Large intestine (tissue), 12 donors: ENCODE measurements around the gene STH. TPM values are rescaled to one million over a fixed set of nuclear protein-coding genes. Genes with fewer than 3 reads are reported as not detected.

Experiments
- DNase-seq, 2 donors: peaks; one replicate each; pipeline versions ENCODE4 v3.0.0 to v3.0.0-alpha.2; 2013
- H3K27ac ChIP-seq: one replicate; pipeline ENCODE4 v1.5.1; 2013; ENCODE audit warnings: low read length
- H3K27me3 ChIP-seq: 2 replicates; pipeline ENCODE4 v1.6.1; 2013; ENCODE audit warnings: low read length; ENCODE audit not compliant: control insufficient read depth, insufficient read depth
- H3K36me3 ChIP-seq: 2 replicates; pipeline ENCODE4 v1.6.1; 2013; ENCODE audit warnings: low read length; ENCODE audit not compliant: control insufficient read depth, insufficient read depth
- H3K4me1 ChIP-seq: one replicate; pipeline ENCODE4 v1.6.1; 2013; ENCODE audit warnings: low read length; ENCODE audit not compliant: control insufficient read depth, insufficient read depth
- H3K4me3 ChIP-seq: one replicate; pipeline ENCODE4 v1.5.1; 2013; ENCODE audit warnings: low read length
- H3K9me3 ChIP-seq: one replicate; pipeline ENCODE4 v1.6.1; 2013; ENCODE audit warnings: mild to moderate bottlenecking, low read depth, low read length, moderate library complexity; ENCODE audit not compliant: control insufficient read depth
- WGBS: methylation state at CpG from one replicate; pipeline ENCODE4 v1.1.5; 2013; ENCODE audit warnings: low lambda C conversion rate; ENCODE audit not compliant: insufficient coverage; 5-methylcytosine and 5-hydroxymethylcytosine counted together
- long read RNA-seq, 11 donors: transcript quantifications; one replicate each; lab custom pipeline, GENCODE V29; 2026
- polyA plus RNA-seq: library from polyadenylated mRNA; unstranded; fragments of 120-200 nt; gene quantifications from one replicate; pipeline ENCODE4 v1.2.1, GENCODE V29; 2013

Gene STH, protein sequence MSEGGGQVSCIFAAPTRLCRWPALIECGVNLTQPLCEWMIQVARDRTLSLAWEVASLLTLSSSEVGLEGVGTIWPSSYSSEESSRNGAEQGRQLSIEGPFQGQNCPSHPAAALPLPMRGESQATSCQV
- polyA plus RNA-seq, result not detected
- long read RNA-seq, donor 1, result 0 reads
- long read RNA-seq, donor 2, result 0 reads
- long read RNA-seq, donor 3, result 0 reads
- long read RNA-seq, donor 4, result 0 reads
- long read RNA-seq, donor 5, result 0 reads
- long read RNA-seq, donor 6, result 0 reads
- long read RNA-seq, donor 7, result 0 reads
- long read RNA-seq, donor 8, result 0 reads
- long read RNA-seq, donor 9, result 0 reads
- long read RNA-seq, donor 10, result 0 reads
- long read RNA-seq, donor 11, result 0 reads

DNA sequence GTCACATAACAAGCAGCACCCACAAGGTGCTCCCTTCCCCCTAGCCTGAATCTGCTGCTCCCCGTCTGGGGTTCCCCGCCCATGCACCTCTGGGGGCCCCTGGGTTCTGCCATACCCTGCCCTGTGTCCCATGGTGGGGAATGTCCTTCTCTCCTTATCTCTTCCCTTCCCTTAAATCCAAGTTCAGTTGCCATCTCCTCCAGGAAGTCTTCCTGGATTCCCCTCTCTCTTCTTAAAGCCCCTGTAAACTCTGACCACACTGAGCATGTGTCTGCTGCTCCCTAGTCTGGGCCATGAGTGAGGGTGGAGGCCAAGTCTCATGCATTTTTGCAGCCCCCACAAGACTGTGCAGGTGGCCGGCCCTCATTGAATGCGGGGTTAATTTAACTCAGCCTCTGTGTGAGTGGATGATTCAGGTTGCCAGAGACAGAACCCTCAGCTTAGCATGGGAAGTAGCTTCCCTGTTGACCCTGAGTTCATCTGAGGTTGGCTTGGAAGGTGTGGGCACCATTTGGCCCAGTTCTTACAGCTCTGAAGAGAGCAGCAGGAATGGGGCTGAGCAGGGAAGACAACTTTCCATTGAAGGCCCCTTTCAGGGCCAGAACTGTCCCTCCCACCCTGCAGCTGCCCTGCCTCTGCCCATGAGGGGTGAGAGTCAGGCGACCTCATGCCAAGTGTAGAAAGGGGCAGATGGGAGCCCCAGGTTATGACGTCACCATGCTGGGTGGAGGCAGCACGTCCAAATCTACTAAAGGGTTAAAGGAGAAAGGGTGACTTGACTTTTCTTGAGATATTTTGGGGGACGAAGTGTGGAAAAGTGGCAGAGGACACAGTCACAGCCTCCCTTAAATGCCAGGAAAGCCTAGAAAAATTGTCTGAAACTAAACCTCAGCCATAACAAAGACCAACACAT lies at the start of gene STH:
Gene STH (plus strand): TSS at position 264 of the 913 bp plus-strand sequence. CDS start 30 bp downstream, at position 294.
- Histone ChIP-seq H3K36me3 (no peaks in the 10 kb centered on the region), H3K9me3 (no peaks in the 10 kb centered on the region), H3K4me3 (no peak within 1 kb of the TSS), H3K27ac (no peak within 1 kb of the TSS), H3K27me3 (no peaks in the 10 kb centered on the region), H3K4me1 (peaks cover 6% of the 10 kb centered on the region)
- 100% methylated on average over 1 of the region's 8 CpGs for WGBS
- DNase-seq, result no peak

DNA sequence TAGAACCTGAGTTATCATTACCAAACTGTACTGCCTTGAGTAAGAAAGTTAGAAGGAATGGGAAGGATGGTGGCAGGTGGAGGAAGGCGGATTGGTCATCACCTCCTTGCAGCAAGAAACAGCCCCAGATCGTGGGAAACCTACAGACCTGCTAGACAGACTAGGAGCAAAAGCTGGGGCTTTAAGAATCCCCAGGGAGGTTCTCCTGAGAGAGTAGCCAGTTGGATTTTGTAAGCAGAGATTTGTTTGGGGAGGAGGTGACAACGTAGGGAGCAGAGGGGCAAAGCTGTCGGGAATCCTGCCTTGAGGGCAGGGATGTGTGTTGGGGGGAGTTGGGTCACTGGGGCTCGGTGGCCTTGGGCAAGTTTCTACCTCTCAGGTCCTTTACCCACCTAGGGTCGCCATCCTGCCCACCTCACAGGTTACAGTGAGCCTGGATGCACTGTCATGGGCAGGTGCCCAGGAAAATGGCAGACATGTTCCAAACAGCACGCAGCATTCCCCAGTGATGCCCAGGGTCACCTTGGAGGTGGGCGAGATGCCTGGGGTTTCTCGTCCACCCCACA lies 49.2 kb upstream of the STH start:
- Histone ChIP-seq H3K27ac (no peak overlapping the region), H3K9me3 (no peaks in the 10 kb centered on the region), H3K36me3 (no peaks in the 10 kb centered on the region), H3K27me3 (peaks cover 38% of the 10 kb centered on the region), H3K4me1 (peaks cover 3% of the 10 kb centered on the region), H3K4me3 (no peak overlapping the region)
- DNase-seq, result no peak
- WGBS, result no CpG with 5 or more reads among the region's 9 CpGs

DNA sequence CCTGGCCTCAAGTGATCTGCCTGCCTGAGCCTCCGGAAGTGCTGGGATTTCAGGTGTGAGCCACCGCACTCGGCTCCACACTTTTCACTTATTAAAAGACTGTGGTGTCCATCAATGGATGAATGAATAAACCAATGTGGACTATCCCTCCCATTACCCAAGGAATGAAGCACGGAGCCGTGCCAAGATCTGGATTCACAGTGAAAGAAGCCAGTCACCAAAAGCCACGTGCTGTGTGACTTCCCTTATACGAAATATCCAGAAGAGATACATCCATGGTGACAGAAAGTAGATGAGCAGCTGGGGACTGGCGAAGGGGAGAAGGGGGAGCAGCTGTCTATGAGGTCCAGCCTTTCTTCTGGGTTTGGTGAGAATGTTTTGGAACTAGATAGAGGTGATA lies 48.2 kb upstream of the STH start:
- DNase-seq, result no peak
- Histone ChIP-seq H3K27me3 (peaks cover 36% of the 10 kb centered on the region), H3K9me3 (no peaks in the 10 kb centered on the region), H3K27ac (no peak overlapping the region), H3K4me3 (no peak overlapping the region), H3K4me1 (peaks cover 3% of the 10 kb centered on the region), H3K36me3 (no peaks in the 10 kb centered on the region)
- WGBS, result 80% methylated on average over 1 of the region's 8 CpGs

- no peak for DNase-seq
- 54% methylated on average over 3 of the region's 10 CpGs for WGBS
Observed at GRCh38 chr17:45951403-45951802, 47.6 kb upstream of the STH start.

DNA sequence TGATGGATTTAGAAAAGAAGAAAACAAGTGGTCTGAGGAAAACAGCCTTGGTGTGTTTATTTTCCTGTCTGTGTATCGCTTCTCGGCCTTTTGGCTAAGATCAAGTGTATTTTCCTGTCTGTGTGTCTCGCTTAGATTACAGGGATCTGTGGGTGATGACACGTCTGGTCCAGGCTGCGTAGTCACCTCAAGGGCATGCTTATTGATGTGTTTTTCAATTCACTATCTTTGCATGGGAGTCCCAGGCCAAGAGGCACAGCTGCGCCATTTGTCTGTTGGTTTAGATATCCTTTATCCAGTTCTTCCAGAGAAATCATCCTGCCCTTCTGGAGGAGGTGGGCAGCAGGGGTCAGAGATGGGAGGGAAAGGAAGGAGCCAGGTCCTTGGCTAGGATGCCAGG lies 47.1 kb upstream of the STH start:
- no CpG with 5 or more reads among the region's 6 CpGs for WGBS
- Histone ChIP-seq H3K4me1 (peaks cover 3% of the 10 kb centered on the region), H3K4me3 (no peak overlapping the region), H3K36me3 (no peaks in the 10 kb centered on the region), H3K9me3 (no peaks in the 10 kb centered on the region), H3K27ac (no peak overlapping the region), H3K27me3 (peaks cover 36% of the 10 kb centered on the region)
- DNase-seq, result no peak

More at GRCh38 chr17:45951403-45951802, 47.6 kb upstream of the STH start:
- Histone ChIP-seq H3K27ac (no peak overlapping the region), H3K4me3 (no peak overlapping the region), H3K27me3 (peaks cover 36% of the 10 kb centered on the region), H3K9me3 (no peaks in the 10 kb centered on the region), H3K4me1 (peaks cover 3% of the 10 kb centered on the region), H3K36me3 (no peaks in the 10 kb centered on the region)

DNA sequence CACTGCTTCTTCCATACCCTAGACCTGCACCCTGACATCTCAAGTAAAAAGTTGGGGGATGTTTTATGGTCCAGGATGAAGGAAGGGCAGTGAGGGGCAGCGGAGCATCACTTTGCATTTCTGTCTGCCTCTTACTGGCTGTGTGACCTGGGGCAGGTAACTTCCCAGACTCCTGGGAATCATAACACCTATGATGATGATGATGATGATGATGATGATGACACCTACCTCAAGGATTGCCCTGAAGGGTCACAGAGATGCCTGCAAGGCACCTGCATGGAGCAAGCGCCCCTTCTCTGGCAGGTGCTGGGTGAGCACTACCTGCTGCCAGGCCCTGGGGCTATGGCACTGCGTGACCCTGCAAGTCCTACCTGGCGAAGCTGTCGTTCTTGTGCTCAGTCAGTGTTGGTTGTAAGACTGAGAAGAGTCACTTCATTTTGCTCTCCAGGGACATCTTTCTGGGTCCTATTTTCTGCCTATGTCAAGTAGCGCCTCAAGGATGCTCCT lies 46.2 kb upstream of the STH start:
- Histone ChIP-seq H3K36me3 (no peaks in the 10 kb centered on the region), H3K9me3 (no peaks in the 10 kb centered on the region), H3K27me3 (peaks cover 36% of the 10 kb centered on the region), H3K4me3 (no peak overlapping the region), H3K27ac (no peak overlapping the region), H3K4me1 (peaks cover 3% of the 10 kb centered on the region)
- no CpG with 5 or more reads among the region's 6 CpGs for WGBS
- DNase-seq, result no peak

- H3K27ac ChIP-seq, result no peak overlapping the region
- H3K4me1 ChIP-seq, result peaks cover 3% of the 10 kb centered on the region
- H3K4me3 ChIP-seq, result no peak overlapping the region
- no peaks in the 10 kb centered on the region for H3K36me3 ChIP-seq
- WGBS, result no CpG with 5 or more reads among the region's 2 CpGs
- H3K9me3 ChIP-seq, result no peaks in the 10 kb centered on the region
- DNase-seq, result no peak
- H3K27me3 ChIP-seq, result peaks cover 32% of the 10 kb centered on the region
Observed at GRCh38 chr17:45953561-45953960, 45.5 kb upstream of the STH start.

GRCh38 chr17:45954914-45955313 lies 44.1 kb upstream of the STH start:
- H3K9me3 ChIP-seq, result no peaks in the 10 kb centered on the region
- WGBS, result 86% methylated on average over 8 of the region's 11 CpGs
- no peak overlapping the region for H3K27ac ChIP-seq
- no peak overlapping the region for H3K4me3 ChIP-seq
- no peaks in the 10 kb centered on the region for H3K4me1 ChIP-seq
- no peak for DNase-seq
- no peaks in the 10 kb centered on the region for H3K36me3 ChIP-seq
- H3K27me3 ChIP-seq, result peaks cover 18% of the 10 kb centered on the region

GRCh38 chr17:45955326-45955725 lies 43.7 kb upstream of the STH start:
- H3K4me1 ChIP-seq, result no peaks in the 10 kb centered on the region
- DNase-seq, result no peak
- WGBS, result no CpG with 5 or more reads among the region's 10 CpGs

GRCh38 chr17:45956090-45956489 lies 43.0 kb upstream of the STH start:
- DNase-seq, result no peak
- H3K4me1 ChIP-seq, result no peaks in the 10 kb centered on the region
- H3K4me3 ChIP-seq, result no peak overlapping the region
- H3K27me3 ChIP-seq, result peaks cover 7% of the 10 kb centered on the region
- no peaks in the 10 kb centered on the region for H3K9me3 ChIP-seq
- no CpG with 5 or more reads among the region's 3 CpGs for WGBS
- H3K36me3 ChIP-seq, result no peaks in the 10 kb centered on the region
- H3K27ac ChIP-seq, result no peak overlapping the region

More at GRCh38 chr17:45955326-45955725, 43.7 kb upstream of the STH start:
- Histone ChIP-seq H3K4me3 (no peak overlapping the region), H3K9me3 (no peaks in the 10 kb centered on the region), H3K27ac (no peak overlapping the region), H3K36me3 (no peaks in the 10 kb centered on the region), H3K27me3 (peaks cover 14% of the 10 kb centered on the region)
